Keratinocyte (primary cell): ENCODE results near the gene PRRG1. TPM values are rescaled to one million over a fixed set of nuclear protein-coding genes. Genes with fewer than 3 reads are reported as not detected.

Experiments
- DNase-seq: peaks from one replicate; pipeline ENCODE4 v3.0.0-alpha.2; 2011; ENCODE audit warnings: low read depth, missing footprints, low spot score
- FAIRE-seq: peaks from 2 replicates; lab custom pipeline; 2011; peaks lifted over from hg19 to GRCh38; lab: Jason Lieb, UNC
- H2AFZ ChIP-seq: 2 replicates; pipeline ENCODE4 v1.6.0; 2012; ENCODE audit warnings: low read length, control low read depth, inconsistent platforms; ENCODE audit not compliant: control insufficient read depth
- H3K27ac ChIP-seq: 2 replicates; pipeline ENCODE4 v1.5.1; 2011; ENCODE audit warnings: low read length; ENCODE audit not compliant: control insufficient read depth, insufficient read depth
- H3K27me3 ChIP-seq: 3 replicates; pipeline ENCODE4 v1.6.0; 2011; ENCODE audit warnings: low read length; ENCODE audit not compliant: control insufficient read depth, insufficient read depth; ENCODE audit errors: extremely low read depth
- H3K36me3 ChIP-seq, 2 experiments: 2 replicates in 1 of 2; 3 replicates in 1 of 2; pipeline ENCODE4 v1.5.1; 2011; ENCODE audit warnings: low read length in 2 of 2, mild to moderate bottlenecking in 1 of 2; ENCODE audit not compliant: control insufficient read depth in 2 of 2, insufficient read depth in 2 of 2; ENCODE audit errors: extremely low read depth in 1 of 2
- H3K4me1 ChIP-seq: 3 replicates; pipeline ENCODE4 v1.5.1; 2011; ENCODE audit warnings: low read length; ENCODE audit not compliant: control insufficient read depth, insufficient read depth; ENCODE audit errors: extremely low read depth
- H3K4me2 ChIP-seq: 3 replicates; pipeline ENCODE4 v1.6.0; 2011; ENCODE audit warnings: low read depth, low read length; ENCODE audit not compliant: control insufficient read depth, insufficient read depth; ENCODE audit errors: extremely low read depth
- H3K4me3 ChIP-seq, 3 experiments: fragments of 200-600 bp in 1 of 3; sonication (generic) in 1 of 3; 2 replicates in 2 of 3; 3 replicates in 1 of 3; pipeline ENCODE4 v1.5.1; 2011 to 2016; ENCODE audit warnings: low read length in 3 of 3, mild to moderate bottlenecking in 3 of 3, control low read depth in 2 of 3, inconsistent platforms in 1 of 3, low read depth in 1 of 3, mixed read lengths in 1 of 3, mixed run types in 1 of 3, moderate library complexity in 1 of 3; ENCODE audit not compliant: control insufficient read depth in 2 of 3, insufficient read depth in 2 of 3; ENCODE audit errors: extremely low read depth in 1 of 3
- H3K79me2 ChIP-seq: 2 replicates; pipeline ENCODE4 v1.6.0; 2012; ENCODE audit warnings: low read length; ENCODE audit not compliant: control insufficient read depth, insufficient read depth
- H3K9ac ChIP-seq: 3 replicates; pipeline ENCODE4 v1.6.0; 2011; ENCODE audit warnings: low read length; ENCODE audit not compliant: control insufficient read depth, insufficient read depth; ENCODE audit errors: extremely low read depth
- H3K9me1 ChIP-seq: 3 replicates; pipeline ENCODE4 v1.6.0; 2011; ENCODE audit warnings: low read length; ENCODE audit not compliant: control insufficient read depth, insufficient read depth; ENCODE audit errors: extremely low read depth
- H3K9me3 ChIP-seq: 2 replicates; pipeline ENCODE4 v1.5.1; 2012; ENCODE audit warnings: low read depth, low read length; ENCODE audit not compliant: control insufficient read depth
- H4K20me1 ChIP-seq: 3 replicates; pipeline ENCODE4 v1.6.0; 2011; ENCODE audit warnings: low read length; ENCODE audit not compliant: control insufficient read depth, insufficient read depth; ENCODE audit errors: extremely low read depth
- CTCF ChIP-seq, 3 experiments: IDR thresholded peaks in 1 of 3; conservative IDR thresholded peaks in 1 of 3; optimal IDR thresholded peaks in 1 of 3; 2 replicates in 2 of 3; 3 replicates in 1 of 3; pipeline versions ENCODE3 to v1.5.1; 2011; ENCODE audit warnings: low read length in 3 of 3, mild to moderate bottlenecking in 3 of 3, moderate library complexity in 2 of 3, control low read depth in 1 of 3, inconsistent platforms in 1 of 3; ENCODE audit not compliant: insufficient read depth in 2 of 3; ENCODE audit errors: extremely low read depth in 1 of 3
- EZH2 ChIP-seq: IDR thresholded peaks from one replicate; pipeline ENCODE4 v1.6.1; 2012; ENCODE audit warnings: inconsistent platforms, mild to moderate bottlenecking, low read length, moderate library complexity
- dilution Hi-C: fragments of 300-500 bp; cut with MboI; formaldehyde crosslinking; loops from one replicate; pipeline ENCODE4 v1.7.0; 2020; ENCODE audit warnings: low sequenced_read_pairs; ENCODE audit not compliant: extremely low pct_ligation_motif_present
- polyA plus RNA-seq, 5 experiments: library from polyadenylated mRNA; depleted of rRNA in 3 of 5; stranded (reverse) in 3 of 5; stranded (forward) in 1 of 5; unstranded in 1 of 5; fragments of >200 nt; gene quantifications; 1 replicate in 1 of 5; 2 replicates in 3 of 5; 3 replicates in 1 of 5; pipeline versions ENCODE4 v1.2.1 to v1.2.3, GENCODE V29; 2011 to 2012; ENCODE audit warnings: missing spikeins in 2 of 5, low read depth in 1 of 5, low replicate concordance in 1 of 5

The PRRG1 gene
- polyA plus RNA-seq, 1 donor (not counting 4 experiments of a cell fraction or from before 2014, with no cell fraction given): 29.2 TPM

DNA sequence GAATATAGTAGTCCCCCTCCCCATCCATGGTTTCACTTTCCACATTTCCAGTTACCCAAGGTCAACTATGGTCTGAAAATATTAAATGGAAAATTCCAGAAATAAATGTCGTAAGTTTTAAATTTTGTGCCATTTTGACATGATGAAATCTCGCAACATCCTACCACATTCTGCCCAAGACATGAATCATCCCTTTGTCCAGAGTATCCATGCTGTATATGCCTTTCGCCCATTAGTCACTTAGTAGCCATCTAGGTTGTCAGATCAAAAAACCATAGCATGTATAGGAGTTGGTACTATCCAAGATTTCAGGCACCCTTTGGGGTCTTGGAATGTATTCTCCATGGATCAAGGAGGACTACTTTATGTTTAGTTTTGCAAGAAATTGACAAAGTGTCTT, 8.3 kb downstream of the PRRG1 start:
- H3K27ac ChIP-seq: no peak overlapping the region
- H3K9me1 ChIP-seq: no peaks in the 10 kb centered on the region
- no peak for FAIRE-seq
- TF ChIP-seq CTCF (optimal IDR thresholded peaks at IDR 0.05 in 1 of 3, IDR thresholded peaks at IDR 0.05 in 1 of 3, conservative IDR thresholded peaks at IDR 0.05 in 1 of 3; ENCODE audit: extremely low read depth in 1 of 3, insufficient read depth in 2 of 3, low read length in 3 of 3): no peak
- no peak overlapping the region for H3K9ac ChIP-seq
- H3K4me3 ChIP-seq: no peak overlapping the region
- no peaks in the 10 kb centered on the region for H3K36me3 ChIP-seq
- H3K79me2 ChIP-seq: peaks cover 54% of the 10 kb centered on the region
- H3K27me3 ChIP-seq: no peaks in the 10 kb centered on the region
- no peak for DNase-seq
- H3K4me2 ChIP-seq: no peak overlapping the region
- no peaks in the 10 kb centered on the region for H3K4me1 ChIP-seq
- no peaks in the 10 kb centered on the region for H3K9me3 ChIP-seq
- no peak overlapping the region for H2AFZ ChIP-seq
- dilution Hi-C loops: no loop called here
- H4K20me1 ChIP-seq: no peaks in the 10 kb centered on the region

GRCh38 chrX:37361596-37361995, 12.4 kb downstream of the PRRG1 start:
- dilution Hi-C loops: no loop called here
- no peak overlapping the region for H3K4me3 ChIP-seq
- TF ChIP-seq CTCF (optimal IDR thresholded peaks at IDR 0.05 in 1 of 3, IDR thresholded peaks at IDR 0.05 in 1 of 3, conservative IDR thresholded peaks at IDR 0.05 in 1 of 3; ENCODE audit: extremely low read depth in 1 of 3, insufficient read depth in 2 of 3, low read length in 3 of 3) (no peak), EZH2 (no peak)
- H3K27me3 ChIP-seq: no peaks in the 10 kb centered on the region
- no peaks in the 10 kb centered on the region for H3K4me1 ChIP-seq
- H2AFZ ChIP-seq: no peak overlapping the region
- FAIRE-seq: no peak
- no peak overlapping the region for H3K4me2 ChIP-seq
- no peak for DNase-seq
- H3K27ac ChIP-seq: no peak overlapping the region
- peaks cover 68% of the 10 kb centered on the region for H3K79me2 ChIP-seq
- no peaks in the 10 kb centered on the region for H3K9me3 ChIP-seq
- no peaks in the 10 kb centered on the region for H3K9me1 ChIP-seq
- H4K20me1 ChIP-seq: no peaks in the 10 kb centered on the region
- no peaks in the 10 kb centered on the region for H3K36me3 ChIP-seq
- H3K9ac ChIP-seq: no peak overlapping the region
